IMR-90 (cell line): ENCODE results near the gene PON1. TPM values are rescaled to one million over a fixed set of nuclear protein-coding genes. Genes with fewer than 3 reads are reported as not detected.

Experiments used
- ATAC-seq: fragments of 200-7000 bp; cut with Tn5 transposase; 2 replicates; pipeline ENCODE4 v1.9.1; 2020; ENCODE audit warnings: low read depth, mild to moderate bottlenecking, moderate library complexity
- BruUV-seq: library from RNA; stranded (reverse); fragments of 400-500 nt; replicated peaks from 2 replicates; lab custom pipeline; 2021; lab: Mats Ljungman, UMichigan
- CTCF ChIA-PET: fragments of 300-600 bp; formaldehyde crosslinking; extraction: SDS; loops from one replicate; lab custom pipeline; 2021; ENCODE audit warnings: antibody characterized with exemption; lab: Yijun Ruan, JAX
- POLR2A ChIA-PET: fragments of 300-600 bp; sonication (Branson Sonifier 250); formaldehyde crosslinking; loops from one replicate; lab custom pipeline; 2022; ENCODE audit warnings: antibody characterized with exemption; ENCODE audit not compliant: unreplicated experiment; lab: Charles Lee
- DNase-seq: peaks from one replicate; pipeline ENCODE4 v3.0.0; 2013
- H2AFZ ChIP-seq: replicated peaks from 2 replicates; pipeline ENCODE3; 2013; ENCODE audit warnings: low read length, mild to moderate bottlenecking; ENCODE audit not compliant: poor library complexity
- H2AK5ac ChIP-seq: 2 replicates; pipeline ENCODE4 v1.6.1; 2013; ENCODE audit warnings: low read depth, low read length, inconsistent platforms
- H2AK9ac ChIP-seq: replicated peaks from 2 replicates; pipeline ENCODE3; 2013; ENCODE audit warnings: mild to moderate bottlenecking, low read depth, low read length, moderate library complexity; ENCODE audit not compliant: poor library complexity
- H2BK120ac ChIP-seq: 2 replicates; pipeline ENCODE4 v1.6.1; 2013; ENCODE audit warnings: low read depth, low read length, inconsistent platforms
- H2BK15ac ChIP-seq: 3 replicates; pipeline ENCODE4 v1.6.1; 2013; ENCODE audit warnings: low read depth, low read length, inconsistent platforms
- H2BK20ac ChIP-seq: 2 replicates; pipeline ENCODE4 v1.6.1; 2013; ENCODE audit warnings: low read depth, mild to moderate bottlenecking, inconsistent platforms, low read length, moderate library complexity
- H2BK5ac ChIP-seq: 2 replicates; pipeline ENCODE4 v1.6.1; 2013; ENCODE audit warnings: mild to moderate bottlenecking, low read depth, low read length, inconsistent platforms; ENCODE audit not compliant: poor library complexity, severe bottlenecking
- H3K14ac ChIP-seq: replicated peaks from 2 replicates; pipeline ENCODE4 v1.6.1; 2013; ENCODE audit warnings: low read depth, low read length, inconsistent platforms
- H3K18ac ChIP-seq: 2 replicates; pipeline ENCODE4 v1.6.1; 2013; ENCODE audit warnings: low read depth, low read length, control low read depth
- H3K23ac ChIP-seq: 2 replicates; pipeline ENCODE4 v1.6.1; 2013; ENCODE audit warnings: low read depth, low read length, inconsistent platforms
- H3K27ac ChIP-seq: 2 replicates; pipeline ENCODE4 v1.5.1; 2013; ENCODE audit warnings: mild to moderate bottlenecking, control low read depth, low read length; ENCODE audit not compliant: insufficient read depth
- H3K27me3 ChIP-seq: 2 replicates; pipeline ENCODE4 v1.6.1; 2013; ENCODE audit warnings: low read length; ENCODE audit not compliant: control insufficient read depth, insufficient read depth
- H3K36me3 ChIP-seq: 2 replicates; pipeline ENCODE4 v1.6.1; 2013; ENCODE audit warnings: low read length, mixed read lengths; ENCODE audit not compliant: control insufficient read depth, insufficient read depth
- H3K4ac ChIP-seq: 2 replicates; pipeline ENCODE4 v1.6.1; 2013; ENCODE audit warnings: low read depth, low read length, inconsistent platforms
- H3K4me1 ChIP-seq: 2 replicates; pipeline ENCODE4 v1.6.1; 2013; ENCODE audit warnings: low read length, mixed read lengths; ENCODE audit not compliant: control insufficient read depth, insufficient read depth
- H3K4me2 ChIP-seq: 2 replicates; pipeline ENCODE4 v1.6.1; 2013; ENCODE audit warnings: low read depth, mild to moderate bottlenecking, control low read depth, low read length, moderate library complexity
- H3K4me3 ChIP-seq: 2 replicates; pipeline ENCODE4 v1.5.1; 2013; ENCODE audit warnings: low read depth, mild to moderate bottlenecking, control low read depth, low read length, moderate library complexity; ENCODE audit not compliant: insufficient read depth
- H3K56ac ChIP-seq: 2 replicates; pipeline ENCODE4 v1.6.1; 2013; ENCODE audit warnings: low read length, inconsistent platforms; ENCODE audit not compliant: insufficient read depth; ENCODE audit errors: extremely low read depth
- H3K79me1 ChIP-seq, 2 experiments: 2 replicates each; pipeline ENCODE4 v1.6.1; 2013; ENCODE audit warnings: low read length in 2 of 2, inconsistent platforms in 1 of 2, low read depth in 1 of 2
- H3K9ac ChIP-seq: 2 replicates; pipeline ENCODE4 v1.6.1; 2013; ENCODE audit warnings: low read depth, low read length, control low read depth
- H3K9me1 ChIP-seq: 2 replicates; pipeline ENCODE4 v1.6.1; 2013; ENCODE audit warnings: low read length, inconsistent platforms; ENCODE audit not compliant: insufficient read depth
- H3K9me3 ChIP-seq: 2 replicates; pipeline ENCODE4 v1.6.1; 2013; ENCODE audit warnings: low read length; ENCODE audit not compliant: control insufficient read depth, insufficient read depth
- H4K20me1 ChIP-seq: 2 replicates; pipeline ENCODE4 v1.6.1; 2013; ENCODE audit warnings: low read length, inconsistent platforms; ENCODE audit not compliant: insufficient read depth
- H4K5ac ChIP-seq: 2 replicates; pipeline ENCODE4 v1.6.1; 2013; ENCODE audit warnings: mild to moderate bottlenecking, low read depth, low read length, control low read depth
- H4K8ac ChIP-seq, 2 experiments: 2 replicates each; pipeline ENCODE4 v1.6.1; 2013; ENCODE audit warnings: low read depth in 2 of 2, low read length in 2 of 2, control low read depth in 1 of 2, inconsistent platforms in 1 of 2
- H4K91ac ChIP-seq: 2 replicates; pipeline ENCODE4 v1.6.1; 2013; ENCODE audit warnings: low read depth, low read length, inconsistent platforms; ENCODE audit not compliant: insufficient read depth
- BHLHE40 ChIP-seq: fragments of 150-350 bp; IDR thresholded peaks from 2 replicates; pipeline ENCODE4 v1.6.1; 2016; ENCODE audit warnings: mild to moderate bottlenecking, low read depth, low read length
- CEBPB ChIP-seq: IDR thresholded peaks from 2 replicates; pipeline ENCODE4 v1.6.1; 2012; ENCODE audit warnings: low read depth, low read length, improper control_type of control experiment
- CHD1 ChIP-seq: IDR thresholded peaks from 2 replicates; pipeline ENCODE4 v1.6.1; 2012; ENCODE audit warnings: low read depth, low read length, improper control_type of control experiment
- CTCF ChIP-seq: conservative IDR thresholded peaks from 2 replicates; pipeline ENCODE4 v1.5.1; 2012; ENCODE audit warnings: mild to moderate bottlenecking, low read depth, low read length, improper control_type of control experiment
- ELK1 ChIP-seq: fragments of 150-350 bp; IDR thresholded peaks from 2 replicates; pipeline ENCODE4 v1.6.1; 2016; ENCODE audit warnings: low read depth, mild to moderate bottlenecking, low read length, moderate library complexity, borderline replicate concordance
- FOS ChIP-seq: fragments of 150-350 bp; IDR thresholded peaks from 2 replicates; pipeline ENCODE4 v1.6.1; 2016; ENCODE audit warnings: low read depth, low read length
- MAFK ChIP-seq: IDR thresholded peaks from 2 replicates; pipeline ENCODE4 v1.6.1; 2012; ENCODE audit warnings: low read depth, low read length, improper control_type of control experiment
- MAZ ChIP-seq: IDR thresholded peaks from 2 replicates; pipeline ENCODE4 v1.6.1; 2012; ENCODE audit warnings: low read depth, mild to moderate bottlenecking, low read length, improper control_type of control experiment, moderate library complexity, borderline replicate concordance
- MXI1 ChIP-seq: IDR thresholded peaks from 2 replicates; pipeline ENCODE4 v1.6.1; 2012; ENCODE audit warnings: low read depth, mild to moderate bottlenecking, low read length, moderate library complexity, borderline replicate concordance
- NFE2L2 ChIP-seq: fragments of 150-350 bp; IDR thresholded peaks from 2 replicates; pipeline ENCODE4 v1.6.1; 2016; ENCODE audit warnings: low read depth, mild to moderate bottlenecking, low read length
- POLR2A ChIP-seq: IDR thresholded peaks from 2 replicates; pipeline ENCODE4 v1.6.1; 2012; ENCODE audit warnings: mild to moderate bottlenecking, low read depth, low read length
- RCOR1 ChIP-seq: IDR thresholded peaks from 2 replicates; pipeline ENCODE4 v1.6.1; 2012; ENCODE audit warnings: mild to moderate bottlenecking, low read length, improper control_type of control experiment; ENCODE audit not compliant: insufficient replicate concordance
- RFX5 ChIP-seq: IDR thresholded peaks from 2 replicates; pipeline ENCODE4 v1.8.0; 2012; ENCODE audit warnings: low read depth, mild to moderate bottlenecking, low read length, moderate library complexity
- SMC3 ChIP-seq: fragments of 150-350 bp; IDR thresholded peaks from 2 replicates; pipeline ENCODE4 v1.6.1; 2016; ENCODE audit warnings: low read depth, mild to moderate bottlenecking, antibody characterized with exemption, low read length, moderate library complexity
- USF2 ChIP-seq: fragments of 150-350 bp; IDR thresholded peaks from 2 replicates; pipeline ENCODE4 v1.6.1; 2017; ENCODE audit warnings: mild to moderate bottlenecking, antibody characterized with exemption, low read length, low read depth
- WGBS, 2 experiments: methylation state at CpG; one replicate each; pipeline versions ENCODE4 v1.1.5 to v1.1.7; 2013; ENCODE audit warnings: missing lambda C conversion rate in 2 of 2; ENCODE audit not compliant: insufficient read length in 1 of 2; ENCODE audit errors: extremely low coverage in 2 of 2; 5-methylcytosine and 5-hydroxymethylcytosine counted together
- dilution Hi-C: fragments of 300-500 bp; cut with HindIII; formaldehyde crosslinking; loops from one replicate; pipeline ENCODE4 v1.14.3; 2018; ENCODE audit warnings: low sequenced_read_pairs; ENCODE audit not compliant: unreplicated experiment
- in situ Hi-C: fragments of 300-500 bp; cut with MboI; formaldehyde crosslinking; loops from 3 replicates; pipeline ENCODE4 v1.14.3; 2019; ENCODE audit warnings: low sequenced_read_pairs, inconsistent platforms, mixed read lengths
- intact Hi-C: fragments of 100-400 bp; cut with micrococcal nuclease; formaldehyde crosslinking; loops from 2 replicates; pipeline ENCODE4 v1.10.0; 2022
- polyA plus RNA-seq, 3 experiments: library from polyadenylated mRNA; depleted of rRNA; stranded (reverse); fragments of >200 nt; gene quantifications; 2 replicates each; pipeline ENCODE4 v1.2.3, GENCODE V29; 2012; ENCODE audit warnings: low replicate concordance in 1 of 3
- total RNA-seq: library from RNA; depleted of rRNA; stranded (reverse); fragments of >200 nt; gene quantifications from 2 replicates; pipeline ENCODE4 v1.2.3, GENCODE V29; 2012

PON1 gene
- total and polyA plus RNA-seq, 2 of the 4 experiments (the other 2 are of a cell fraction): not detected

- dilution Hi-C loops (no loop called here), in situ Hi-C loops (no loop called here)
- CTCF ChIA-PET: no interaction called here
- no peak for TF ChIP-seq CTCF
- TF ChIP-seq USF2: no peak
- no peak for TF ChIP-seq CHD1
- no peak for TF ChIP-seq MAFK
- TF ChIP-seq MAZ: no peak
- no peak for TF ChIP-seq RCOR1
- TF ChIP-seq BHLHE40: no peak
- TF ChIP-seq RFX5: no peak
- no peak for TF ChIP-seq FOS
- TF ChIP-seq ELK1: no peak
- TF ChIP-seq NFE2L2: no peak
- no peak for TF ChIP-seq SMC3
- no peak for TF ChIP-seq POLR2A
- no peak for TF ChIP-seq CEBPB
- no peak for TF ChIP-seq MXI1
Measured at GRCh38 chr7:95303013-95303905, 21.1 kb downstream of the PON1 start.

More at GRCh38 chr7:95303013-95303905, 21.1 kb downstream of the PON1 start:
- no peak overlapping the region for H3K56ac ChIP-seq
- H2AK5ac ChIP-seq: no peak overlapping the region
- no peaks in the 10 kb centered on the region for H4K20me1 ChIP-seq
- H2AK9ac ChIP-seq: no peak overlapping the region
- BruUV-seq: no TSS peak
- no peaks in the 10 kb centered on the region for H3K27me3 ChIP-seq
- ATAC-seq: no peak
- no peak overlapping the region for H3K27ac ChIP-seq
- H3K14ac ChIP-seq: no peak overlapping the region
- H3K9me3 ChIP-seq: no peaks in the 10 kb centered on the region
- H3K36me3 ChIP-seq: no peaks in the 10 kb centered on the region
- no peaks in the 10 kb centered on the region for H3K79me1 ChIP-seq
- no peak overlapping the region for H3K23ac ChIP-seq
- H2BK120ac ChIP-seq: no peak overlapping the region
- H4K8ac ChIP-seq: no peak overlapping the region
- no peak overlapping the region for H3K9ac ChIP-seq
- WGBS, 2 experiments: 20% methylated on average over 1 of the region's 9 CpGs; no CpG with 5 or more reads in 1 of the 2 experiments
- no peak overlapping the region for H2BK15ac ChIP-seq
- H3K9me1 ChIP-seq: no peaks in the 10 kb centered on the region
- no peak overlapping the region for H4K91ac ChIP-seq
- POLR2A ChIA-PET: no interaction called here
- H2AFZ ChIP-seq: no peak overlapping the region
- DNase-seq: no peak
- intact Hi-C loops: no loop called here
- no peak overlapping the region for H2BK20ac ChIP-seq
- no peak overlapping the region for H2BK5ac ChIP-seq
- H3K4me3 ChIP-seq: no peak overlapping the region
- no peak overlapping the region for H3K4me2 ChIP-seq
- no peak overlapping the region for H3K18ac ChIP-seq
- no peak overlapping the region for H3K4ac ChIP-seq
- H4K5ac ChIP-seq: no peak overlapping the region
- H3K4me1 ChIP-seq: no peaks in the 10 kb centered on the region
